Glutamatergic neuron (in vitro differentiated cells): ENCODE results near the gene NARF. TPM values are rescaled to one million over a fixed set of nuclear protein-coding genes. Genes with fewer than 3 reads are reported as not detected.

ENCODE experiments used
- DNase-seq: peaks from one replicate; pipeline ENCODE4 v3.0.0; 2022
- H3K27ac Mint-ChIP-seq: one replicate; pipeline ENCODE4 v1.8.0; 2020; ENCODE audit warnings: mild to moderate bottlenecking, mixed read lengths, inconsistent platforms; ENCODE audit not compliant: unreplicated experiment
- H3K27me3 Mint-ChIP-seq: one replicate; pipeline ENCODE4 v1.8.0; 2020; ENCODE audit warnings: mild to moderate bottlenecking, moderate library complexity, mixed read lengths, inconsistent platforms; ENCODE audit not compliant: unreplicated experiment
- H3K36me3 Mint-ChIP-seq: one replicate; pipeline ENCODE4 v1.8.0; 2020; ENCODE audit warnings: mild to moderate bottlenecking, mixed read lengths, inconsistent platforms; ENCODE audit not compliant: unreplicated experiment
- H3K4me1 Mint-ChIP-seq: one replicate; pipeline ENCODE4 v1.8.0; 2020; ENCODE audit warnings: mild to moderate bottlenecking, low read depth, mixed read lengths, inconsistent platforms; ENCODE audit not compliant: unreplicated experiment
- H3K4me3 Mint-ChIP-seq: one replicate; pipeline ENCODE4 v1.8.0; 2020; ENCODE audit warnings: mild to moderate bottlenecking, mixed read lengths, inconsistent platforms; ENCODE audit not compliant: unreplicated experiment
- H3K9me3 Mint-ChIP-seq: one replicate; pipeline ENCODE4 v1.8.0; 2020; ENCODE audit warnings: mild to moderate bottlenecking, moderate library complexity, mixed read lengths, inconsistent platforms; ENCODE audit not compliant: unreplicated experiment
- total RNA-seq: library from RNA; stranded (reverse); fragmentation: NEBNext Ultra II Directional; extraction: Animal tissue kit (Norgen Biotek cat#: 25700); gene quantifications from one replicate; pipeline ENCODE4 v1.2.1, GENCODE V29; 2021; ENCODE audit not compliant: unreplicated experiment
- TF ChIP-seq, protein P1 (sequence below): fragments of 200-600 bp; sonication (generic); IDR thresholded peaks from one replicate; pipeline ENCODE4 v1.5.0; 2021; ENCODE audit not compliant: partially characterized antibody, unreplicated experiment

The NARF gene
- total RNA-seq, 1 donor from 2014 or later, result 177 TPM

DNA sequence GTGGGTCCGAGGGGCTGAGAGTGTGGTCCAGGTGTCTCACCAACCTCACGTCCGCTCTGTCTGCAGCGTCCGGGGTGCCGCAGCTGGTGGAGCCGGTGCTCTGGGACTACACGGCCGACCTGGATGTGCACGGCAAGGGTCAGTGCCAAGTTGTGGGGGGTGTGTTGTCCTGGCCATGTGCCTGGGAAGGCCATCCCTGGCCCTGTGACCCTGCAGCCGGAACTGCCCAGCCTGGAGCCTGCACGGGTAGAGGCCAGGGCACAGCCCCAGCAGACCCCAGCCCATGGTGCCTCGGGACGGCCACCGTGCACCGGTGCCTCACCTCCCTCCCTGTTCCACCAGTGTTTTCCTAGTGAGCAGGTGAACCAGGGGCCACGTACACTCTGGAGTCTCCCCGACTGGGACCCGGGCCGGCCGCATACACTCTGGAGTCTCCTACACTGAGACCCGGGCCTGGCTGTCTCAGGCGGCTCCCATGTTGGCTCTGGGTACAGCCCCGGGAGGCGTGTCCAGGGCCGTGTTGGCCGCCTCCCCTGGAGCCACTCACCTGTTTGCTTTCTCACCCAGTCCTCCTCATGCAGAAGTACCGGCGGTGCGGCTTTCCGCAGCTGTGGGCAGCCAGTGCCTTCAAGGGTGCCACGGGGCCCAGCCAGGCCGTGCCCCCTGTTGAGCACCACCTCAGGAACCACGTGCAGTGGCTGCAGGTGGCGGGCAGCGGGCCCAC is 21.8 kb upstream of the NARF start:
- peaks cover 4% of the 10 kb centered on the region for H3K9me3 Mint-ChIP-seq
- H3K27ac Mint-ChIP-seq, result no peak overlapping the region
- H3K27me3 Mint-ChIP-seq, result no peaks in the 10 kb centered on the region
- DNase-seq, result no peak
- peaks cover 7% of the 10 kb centered on the region for H3K4me1 Mint-ChIP-seq
- no peak overlapping the region for H3K4me3 Mint-ChIP-seq
- TF ChIP-seq, protein P1, sequence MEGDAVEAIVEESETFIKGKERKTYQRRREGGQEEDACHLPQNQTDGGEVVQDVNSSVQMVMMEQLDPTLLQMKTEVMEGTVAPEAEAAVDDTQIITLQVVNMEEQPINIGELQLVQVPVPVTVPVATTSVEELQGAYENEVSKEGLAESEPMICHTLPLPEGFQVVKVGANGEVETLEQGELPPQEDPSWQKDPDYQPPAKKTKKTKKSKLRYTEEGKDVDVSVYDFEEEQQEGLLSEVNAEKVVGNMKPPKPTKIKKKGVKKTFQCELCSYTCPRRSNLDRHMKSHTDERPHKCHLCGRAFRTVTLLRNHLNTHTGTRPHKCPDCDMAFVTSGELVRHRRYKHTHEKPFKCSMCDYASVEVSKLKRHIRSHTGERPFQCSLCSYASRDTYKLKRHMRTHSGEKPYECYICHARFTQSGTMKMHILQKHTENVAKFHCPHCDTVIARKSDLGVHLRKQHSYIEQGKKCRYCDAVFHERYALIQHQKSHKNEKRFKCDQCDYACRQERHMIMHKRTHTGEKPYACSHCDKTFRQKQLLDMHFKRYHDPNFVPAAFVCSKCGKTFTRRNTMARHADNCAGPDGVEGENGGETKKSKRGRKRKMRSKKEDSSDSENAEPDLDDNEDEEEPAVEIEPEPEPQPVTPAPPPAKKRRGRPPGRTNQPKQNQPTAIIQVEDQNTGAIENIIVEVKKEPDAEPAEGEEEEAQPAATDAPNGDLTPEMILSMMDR, result no peak
- no peaks in the 10 kb centered on the region for H3K36me3 Mint-ChIP-seq

DNA sequence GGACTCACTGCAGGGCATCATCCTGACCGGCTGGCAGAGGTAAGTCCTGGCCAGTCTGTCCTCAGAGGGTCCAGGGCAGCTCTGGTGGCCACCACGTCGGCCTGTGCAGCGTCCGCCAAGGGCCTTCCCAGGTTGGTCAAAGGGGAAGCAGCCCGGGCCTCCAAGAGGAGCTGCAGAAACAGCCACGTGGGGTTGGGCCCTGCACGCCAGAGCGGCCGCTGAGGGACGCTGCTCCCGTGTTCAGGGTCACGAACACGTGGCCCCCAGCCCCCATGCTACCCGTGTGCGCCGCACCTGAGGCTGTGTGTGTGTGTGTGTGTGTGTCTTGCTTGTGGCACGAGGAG is 21.2 kb upstream of the NARF start:
- H3K4me1 Mint-ChIP-seq, result peaks cover 7% of the 10 kb centered on the region
- no peaks in the 10 kb centered on the region for H3K36me3 Mint-ChIP-seq
- TF ChIP-seq, protein P1, result no peak
- peaks cover 4% of the 10 kb centered on the region for H3K9me3 Mint-ChIP-seq
- H3K27ac Mint-ChIP-seq, result no peak overlapping the region
- H3K4me3 Mint-ChIP-seq, result no peak overlapping the region
- no peak for DNase-seq
- H3K27me3 Mint-ChIP-seq, result no peaks in the 10 kb centered on the region

DNA sequence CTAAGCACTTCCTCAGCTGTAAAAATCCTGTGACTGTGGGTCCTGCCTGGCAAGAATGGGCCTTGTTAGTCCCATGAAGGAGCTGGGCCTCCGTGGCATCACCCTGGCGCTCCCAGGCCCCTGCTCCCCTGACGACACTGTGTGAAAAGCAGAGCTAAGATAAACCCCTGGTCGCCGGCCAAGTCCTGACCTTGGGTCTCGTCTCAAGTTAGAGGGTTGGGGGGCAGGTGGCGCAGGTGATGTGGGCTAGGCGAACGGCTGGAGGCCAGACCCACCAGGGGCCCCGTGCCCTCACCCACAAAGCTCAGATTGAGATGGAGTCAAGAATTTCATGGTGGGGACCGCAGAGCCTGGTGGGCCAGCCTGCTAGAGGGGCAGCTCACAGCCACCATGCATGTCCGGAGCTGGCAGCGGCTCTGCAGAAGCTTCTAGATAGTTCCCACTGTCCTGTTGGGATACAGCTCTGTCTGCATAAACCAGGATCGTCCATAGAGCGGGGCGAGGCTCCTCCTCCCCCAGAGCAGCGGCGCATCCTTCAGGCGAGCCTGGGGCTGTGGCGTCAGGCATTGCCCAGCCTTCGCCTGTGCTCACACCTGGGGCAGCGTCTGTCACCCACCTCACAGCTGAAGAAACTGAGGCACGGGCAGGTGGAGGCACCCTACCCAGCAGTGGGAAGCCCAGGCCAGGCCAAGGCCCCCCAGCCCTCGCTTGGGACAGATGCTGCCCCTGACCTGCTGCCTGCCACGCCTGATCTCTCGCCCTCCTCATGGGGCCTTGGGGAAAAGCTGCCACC is 19.9 kb upstream of the NARF start:
- TF ChIP-seq, protein P1, result no peak
- Mint-ChIP-seq H3K9me3 (peaks cover 8% of the 10 kb centered on the region), H3K27me3 (no peaks in the 10 kb centered on the region), H3K27ac (no peak overlapping the region), H3K4me1 (peaks cover 7% of the 10 kb centered on the region), H3K4me3 (no peak overlapping the region), H3K36me3 (no peaks in the 10 kb centered on the region)
- DNase-seq, result no peak

DNA sequence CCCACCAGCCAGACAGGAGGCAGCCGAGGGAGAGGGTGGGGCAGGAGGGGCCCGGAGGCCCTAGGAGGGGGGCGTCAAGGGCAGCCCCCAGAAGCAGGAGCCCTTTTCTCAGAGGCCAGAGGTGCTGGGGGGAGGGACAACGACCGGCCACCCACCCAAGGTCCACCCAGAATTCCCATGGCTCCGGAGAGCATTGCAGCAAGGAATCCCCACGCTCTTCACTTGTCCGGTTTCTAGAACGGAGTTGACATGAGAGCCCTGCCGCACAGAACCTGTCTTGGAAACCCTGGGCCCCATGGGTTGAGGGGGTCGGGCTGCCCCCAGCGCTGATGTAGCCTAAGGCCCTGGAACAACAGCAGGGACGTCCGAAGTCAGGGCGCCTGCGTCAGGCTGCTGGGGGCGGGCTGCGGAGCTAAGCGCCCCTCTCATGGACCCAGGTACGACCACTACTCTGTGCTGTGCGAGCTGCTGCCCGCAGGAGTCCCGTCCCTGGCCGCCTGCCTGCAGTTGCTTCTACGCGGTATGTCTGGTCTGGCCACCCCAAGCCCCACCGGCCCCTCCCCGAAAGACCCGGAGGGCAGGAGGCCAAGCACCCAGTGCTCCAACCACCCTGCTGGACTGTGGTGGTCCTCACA is 19.2 kb upstream of the NARF start:
- H3K4me1 Mint-ChIP-seq, result peaks cover 7% of the 10 kb centered on the region
- no peak overlapping the region for H3K27ac Mint-ChIP-seq
- TF ChIP-seq, protein P1, result no peak
- no peaks in the 10 kb centered on the region for H3K36me3 Mint-ChIP-seq
- peaks cover 8% of the 10 kb centered on the region for H3K9me3 Mint-ChIP-seq
- DNase-seq, result no peak
- no peaks in the 10 kb centered on the region for H3K27me3 Mint-ChIP-seq
- H3K4me3 Mint-ChIP-seq, result no peak overlapping the region
